Activated B cell treated with CpG ODN at 0.5 μM for 24 hours (primary cell): Measurements from ENCODE around the gene MAPK8. TPM values are rescaled to one million over a fixed set of nuclear protein-coding genes. Genes with fewer than 3 reads are reported as not detected.

Experiments
- ATAC-seq: fragments of 200-7000 bp; cut with Tn5 transposase; one replicate; pipeline ENCODE4 v1.10.0; 2021; ENCODE audit warnings: low read depth, mild to moderate bottlenecking, moderate library complexity
- CTCF ChIA-PET: fragments of 350-600 bp; sonication (Branson Sonifier 250); formaldehyde crosslinking; loops from one replicate; lab custom pipeline; 2021; ENCODE audit warnings: antibody characterized with exemption; lab: Charles Lee
- POLR2A ChIA-PET: fragments of 350-600 bp; sonication (Branson Sonifier 250); formaldehyde crosslinking; loops from one replicate; lab custom pipeline; 2021; ENCODE audit warnings: antibody characterized with exemption; lab: Charles Lee
- DNase-seq: peaks from one replicate; pipeline ENCODE4 v3.0.0; 2022
- H3K27ac Mint-ChIP-seq: one replicate; pipeline ENCODE4 v1.8.0; 2020; ENCODE audit warnings: mixed read lengths
- H3K27me3 Mint-ChIP-seq: one replicate; pipeline ENCODE4 v1.8.0; 2021; ENCODE audit warnings: mixed read lengths
- H3K36me3 Mint-ChIP-seq: one replicate; pipeline ENCODE4 v1.8.0; 2021; ENCODE audit warnings: low read depth, mixed read lengths
- H3K4me1 Mint-ChIP-seq: one replicate; pipeline ENCODE4 v1.8.0; 2021; ENCODE audit warnings: mixed read lengths
- H3K4me3 Mint-ChIP-seq: one replicate; pipeline ENCODE4 v1.8.0; 2020; ENCODE audit warnings: mild to moderate bottlenecking, mixed read lengths
- H3K9me3 Mint-ChIP-seq: one replicate; pipeline ENCODE4 v1.8.0; 2020; ENCODE audit warnings: mixed read lengths
- CTCF ChIP-seq: fragments of 200-600 bp; IDR thresholded peaks from one replicate; pipeline ENCODE4 v1.8.0; 2022; ENCODE audit warnings: antibody characterized with exemption, mild to moderate bottlenecking
- intact Hi-C: fragments of 100-400 bp; cut with micrococcal nuclease; formaldehyde crosslinking; loops from one replicate; pipeline ENCODE4 v1.15.1; 2024
- total RNA-seq: library from RNA; stranded (reverse); gene quantifications from 2 replicates; pipeline ENCODE4 v1.2.3, GENCODE V29; 2022

The MAPK8 gene
- total RNA-seq, 1 donor from 2014 or later = 25.8 TPM

- Mint-ChIP-seq H3K27me3 (no peaks in the 10 kb centered on the region), H3K4me3 (no peak overlapping the region), H3K36me3 (peaks cover 7% of the 10 kb centered on the region), H3K4me1 (peaks cover 8% of the 10 kb centered on the region), H3K9me3 (peaks cover 5% of the 10 kb centered on the region), H3K27ac (no peak overlapping the region)
- CTCF ChIA-PET = interaction anchor here (1.2 kb wide), 1 partner anchor 10 kb away, joined by 3 read pairs; no protein-coding TSS in a partner anchor
- POLR2A ChIA-PET = no interaction called here
- no peak for TF ChIP-seq CTCF
- DNase-seq (no peak), ATAC-seq (no peak)
- intact Hi-C loops = no loop called here
These were observed 46.8 kb downstream of the MAPK8 start for GRCh38 chr10:48353246-48353645.

GRCh38 chr10:48357631-48358030 is 51.2 kb downstream of the MAPK8 start:
- H3K9me3 Mint-ChIP-seq = no peaks in the 10 kb centered on the region
- no peak overlapping the region for H3K4me3 Mint-ChIP-seq
- no peaks in the 10 kb centered on the region for H3K27me3 Mint-ChIP-seq
- DNase-seq (no peak), ATAC-seq (no peak)
- ChIA-PET POLR2A (no interaction called here), CTCF (no interaction called here)
- H3K36me3 Mint-ChIP-seq = no peaks in the 10 kb centered on the region
- peaks cover 7% of the 10 kb centered on the region for H3K4me1 Mint-ChIP-seq
- TF ChIP-seq CTCF = no peak
- no peak overlapping the region for H3K27ac Mint-ChIP-seq
- intact Hi-C loops = no loop called here

- DNase-seq (no peak), ATAC-seq (no peak)
- Mint-ChIP-seq H3K36me3 (no peaks in the 10 kb centered on the region), H3K27ac (no peak overlapping the region), H3K4me1 (peaks cover 5% of the 10 kb centered on the region), H3K9me3 (no peaks in the 10 kb centered on the region), H3K27me3 (no peaks in the 10 kb centered on the region), H3K4me3 (no peak overlapping the region)
- POLR2A ChIA-PET = no interaction called here
- intact Hi-C loops = no loop called here
- CTCF ChIA-PET = no interaction called here
- no peak for TF ChIP-seq CTCF
These were observed 51.7 kb downstream of the MAPK8 start for GRCh38 chr10:48358162-48358561.

- TF ChIP-seq CTCF = no peak
- ChIA-PET POLR2A (no interaction called here), CTCF (no interaction called here)
- DNase-seq (no peak), ATAC-seq (no peak)
- Mint-ChIP-seq H3K4me1 (peaks cover 8% of the 10 kb centered on the region), H3K36me3 (no peaks in the 10 kb centered on the region), H3K9me3 (no peaks in the 10 kb centered on the region), H3K4me3 (no peak overlapping the region), H3K27me3 (no peaks in the 10 kb centered on the region), H3K27ac (no peak overlapping the region)
- intact Hi-C loops = no loop called here
These were observed 52.4 kb downstream of the MAPK8 start for GRCh38 chr10:48358838-48359237.

GRCh38 chr10:48361176-48361575 is 54.7 kb downstream of the MAPK8 start:
- ChIA-PET CTCF (interaction anchor here (0.7 to 5.1 kb wide), 4 partner anchors 29 to 296 kb away, joined by 3 to 67 read pairs (median 5); no protein-coding TSS in a partner anchor), POLR2A (no interaction called here)
- ATAC-seq (no peak), DNase-seq (no peak)
- Mint-ChIP-seq H3K9me3 (no peaks in the 10 kb centered on the region), H3K36me3 (no peaks in the 10 kb centered on the region), H3K4me3 (no peak overlapping the region), H3K4me1 (peaks cover 8% of the 10 kb centered on the region), H3K27ac (no peak overlapping the region), H3K27me3 (no peaks in the 10 kb centered on the region)
- intact Hi-C loops = no loop called here
- TF ChIP-seq CTCF = no peak
